GM19240 (cell line): ENCODE data around the gene CHORDC1.
"Not testable (repeated sequence)": the region's sequence is repeated elsewhere in the genome, so short reads cannot be mapped to it uniquely, and the experiment has no call there.

ENCODE experiments used
- DNase-seq: peaks from one replicate; pipeline ENCODE4 v3.0.0; 2011; ENCODE audit warnings: low spot score; ENCODE audit not compliant: insufficient read length

CHORDC1 gene

DNA sequence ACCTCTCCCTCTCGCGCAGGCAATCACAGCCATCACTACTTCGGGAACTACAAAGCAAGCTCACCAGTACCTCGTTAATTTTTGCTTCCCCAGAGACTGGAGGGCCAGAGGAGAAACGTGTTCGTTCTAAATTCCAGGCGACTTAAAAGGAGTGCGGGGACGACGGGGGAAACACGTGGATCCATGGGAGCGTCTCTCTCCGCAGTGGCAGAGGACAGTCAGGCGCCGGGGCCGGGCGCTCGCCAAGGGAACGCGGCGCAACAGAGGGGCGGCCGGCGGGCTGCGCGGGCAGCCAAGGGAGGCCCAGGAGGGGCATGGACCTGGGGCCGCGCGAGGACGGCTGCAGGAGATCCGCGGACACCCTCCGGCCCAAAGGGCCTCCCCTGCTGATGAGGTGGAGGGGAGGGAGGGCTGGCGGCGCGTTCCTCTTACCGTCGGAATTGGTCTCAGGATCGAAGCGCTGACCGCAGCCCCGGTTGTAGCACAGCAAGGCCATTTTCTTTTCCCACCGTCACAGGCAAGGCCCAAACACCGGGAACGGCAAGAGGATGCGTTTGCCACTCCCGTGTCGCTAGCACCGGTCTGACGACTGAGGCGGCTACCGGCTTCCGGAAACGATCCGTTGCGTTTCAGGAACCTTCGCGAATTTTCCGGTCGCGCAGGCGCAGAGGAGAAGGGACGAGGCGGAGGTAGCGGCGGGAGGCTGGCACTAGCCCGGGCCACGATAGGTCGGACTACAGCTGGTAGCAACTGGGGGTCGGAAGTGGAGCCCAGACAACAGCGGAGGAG, at the start of gene CHORDC1:
CHORDC1 (minus strand) TSS at position 591 of the 789 bp plus-strand sequence; CDS start at position 496, 95 bp downstream.
- peak; percentile 47 for DNase-seq

GRCh38 chr11:90257158-90257525, 34.3 kb upstream of the CHORDC1 start:
- DNase-seq, result no peak

DNA sequence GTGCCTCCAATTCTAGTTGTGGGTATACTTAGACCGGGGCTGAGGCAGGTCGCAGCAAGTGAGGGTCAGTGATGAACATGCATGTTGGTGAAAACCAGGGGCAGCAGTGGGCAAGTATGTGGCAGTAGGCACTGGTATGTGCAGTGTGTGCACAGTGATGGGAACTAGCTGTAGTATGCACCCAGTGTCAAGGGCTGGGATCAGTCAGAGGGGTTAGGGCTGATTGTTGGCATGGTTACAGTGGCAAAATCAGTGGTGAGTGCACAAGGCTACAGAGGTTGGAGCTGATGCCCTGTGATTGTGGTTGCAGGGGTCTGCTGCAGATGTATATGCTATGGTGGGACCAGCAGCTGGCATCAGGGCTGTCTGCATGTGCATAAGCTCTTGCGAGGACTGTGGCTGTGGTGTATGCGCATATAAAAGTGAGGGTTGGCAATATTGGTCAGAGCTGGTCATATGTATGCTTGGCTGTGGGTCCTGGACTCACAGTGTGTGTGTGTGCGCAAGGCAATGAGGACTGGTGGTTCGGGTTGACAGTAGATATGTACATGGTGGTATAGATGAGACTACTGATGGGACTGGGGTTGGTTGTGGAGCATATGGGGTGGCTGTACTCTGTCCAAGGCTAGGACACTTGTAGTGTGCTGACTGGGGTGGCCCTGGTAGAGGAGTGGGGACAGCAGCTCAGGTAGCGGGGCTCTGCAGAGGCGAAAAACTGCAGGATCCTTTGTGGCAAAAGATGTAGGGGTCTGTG, 33.7 kb upstream of the CHORDC1 start:
- DNase-seq, result no peak

GRCh38 chr11:90254065-90254464, 31.2 kb upstream of the CHORDC1 start:
- DNase-seq, result no peak

GRCh38 chr11:90252053-90252452, 29.2 kb upstream of the CHORDC1 start:
- no peak for DNase-seq

GRCh38 chr11:90251599-90251998, 28.8 kb upstream of the CHORDC1 start:
- DNase-seq, result no peak

- no peak for DNase-seq
Measured at GRCh38 chr11:90250970-90251369, 28.1 kb upstream of the CHORDC1 start.

GRCh38 chr11:90246468-90246867, 23.6 kb upstream of the CHORDC1 start:
- no peak for DNase-seq

DNA sequence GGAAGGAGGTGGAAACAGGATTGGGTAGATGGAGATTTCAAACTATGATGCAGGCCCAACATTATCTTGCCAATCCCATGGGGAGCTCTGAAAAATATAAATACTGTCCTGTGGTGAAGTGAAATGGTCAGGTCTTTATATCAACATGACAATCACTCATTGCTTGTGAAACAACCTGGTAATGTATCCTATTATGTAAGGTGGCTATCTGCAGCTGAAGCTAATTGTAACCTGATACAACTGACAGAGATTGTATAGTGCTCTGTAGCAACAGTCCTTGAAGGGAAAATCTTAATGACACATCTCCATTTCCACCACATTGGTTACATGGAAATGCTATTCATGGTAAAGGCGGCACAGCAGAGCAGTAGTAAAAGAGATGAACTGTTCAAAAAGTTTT, 20.7 kb upstream of the CHORDC1 start:
- no peak for DNase-seq

- no peak for DNase-seq
Measured at GRCh38 chr11:90242894-90243416, 20.1 kb upstream of the CHORDC1 start.

GRCh38 chr11:90241414-90241813, 18.6 kb upstream of the CHORDC1 start:
- no peak for DNase-seq

GRCh38 chr11:90239967-90240636, 17.3 kb upstream of the CHORDC1 start:
- DNase-seq, result not testable (repeated sequence)

DNA sequence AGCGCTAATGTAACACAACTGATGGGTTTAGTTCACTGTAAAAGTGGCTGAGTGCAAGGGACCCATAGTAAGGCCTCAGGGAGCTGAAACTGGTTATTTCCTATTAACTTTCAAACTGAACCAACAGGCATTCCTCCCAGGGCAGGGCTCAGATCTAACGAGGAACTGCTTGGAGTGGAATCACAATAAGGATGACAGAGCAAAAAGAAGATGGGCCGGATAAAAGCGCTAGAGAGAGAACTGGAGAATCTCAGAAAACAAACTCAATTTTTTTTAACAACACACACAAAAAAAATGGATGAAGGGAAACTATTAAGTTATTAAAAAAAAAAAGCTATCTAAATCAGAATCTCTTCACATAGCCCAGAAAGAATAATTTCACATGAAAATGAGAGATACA, 14.2 kb upstream of the CHORDC1 start:
- DNase-seq, result no peak

- no peak for DNase-seq
Measured at GRCh38 chr11:90235526-90235925, 12.7 kb upstream of the CHORDC1 start.

- no peak for DNase-seq
Measured at GRCh38 chr11:90234977-90235376, 12.1 kb upstream of the CHORDC1 start.

GRCh38 chr11:90229791-90230190, 6.9 kb upstream of the CHORDC1 start:
- no peak for DNase-seq

DNA sequence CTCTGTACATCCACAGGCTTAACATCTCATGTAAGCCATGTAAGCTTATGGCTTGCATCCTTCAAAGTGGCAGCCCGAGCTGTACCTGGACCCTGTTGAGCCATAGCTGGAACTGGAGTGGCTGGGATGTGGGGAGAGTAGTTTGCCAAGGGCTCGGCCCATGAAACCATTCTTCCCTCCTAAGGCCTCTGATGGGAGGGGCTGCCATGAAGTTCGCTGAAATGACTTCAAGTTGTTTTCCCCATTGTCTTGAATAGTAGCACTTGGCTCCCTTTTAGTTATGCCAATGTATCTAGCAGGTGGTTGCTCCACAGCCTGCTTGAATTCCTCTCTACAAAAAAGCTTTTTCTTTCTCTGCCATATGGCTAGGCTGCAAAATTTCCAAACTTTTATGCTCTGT, 5.2 kb upstream of the CHORDC1 start:
- DNase-seq, result no peak

DNA sequence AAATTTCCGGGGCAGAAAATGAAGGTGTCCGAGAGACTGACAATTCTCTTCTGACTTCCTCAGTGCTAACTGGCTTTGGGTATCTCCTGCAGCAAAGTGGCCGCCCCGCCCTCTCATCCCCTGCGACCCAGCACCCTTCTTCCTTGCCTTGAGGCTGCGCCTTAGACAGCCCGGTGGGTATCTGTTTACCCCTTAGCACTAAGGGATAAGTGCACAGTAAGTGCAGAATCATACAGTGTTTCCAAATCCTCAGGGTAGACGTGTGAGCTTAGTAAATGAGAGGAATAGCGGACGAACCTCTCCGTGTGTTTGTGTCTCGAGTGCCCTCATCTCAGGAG, 368 bp upstream of the CHORDC1 start:
- DNase-seq, result no peak

DNA sequence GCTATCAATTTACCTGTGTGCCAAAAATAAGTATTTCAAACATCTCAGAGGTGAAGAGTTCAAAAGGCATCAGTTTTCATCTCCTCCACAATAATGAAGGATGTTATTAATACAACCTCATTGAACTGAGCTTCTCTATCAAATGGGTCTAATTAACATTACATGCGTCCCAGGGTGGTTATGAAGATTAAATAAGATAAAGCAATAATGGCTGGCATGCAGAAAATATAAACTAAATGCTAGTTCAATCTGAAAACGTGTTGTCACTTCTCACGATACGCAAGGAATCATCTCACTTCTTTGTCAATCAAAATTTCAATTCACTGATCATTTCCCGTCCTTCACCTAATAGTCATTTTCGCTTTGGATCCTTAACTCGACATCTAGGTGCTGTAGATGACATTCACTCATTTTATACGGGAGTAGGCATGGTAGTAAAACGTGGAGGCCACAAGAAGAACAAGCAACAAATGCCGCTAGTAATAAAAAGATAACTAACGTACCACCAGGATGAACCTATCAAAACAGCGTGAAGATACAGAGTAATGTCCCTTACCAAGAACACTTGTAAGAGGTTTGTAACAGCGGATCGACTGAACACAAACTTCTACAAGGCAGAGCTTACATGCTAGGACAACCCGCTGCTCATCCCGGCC, 918 bp downstream of the CHORDC1 start:
- DNase-seq, result no peak

GRCh38 chr11:90220391-90220790, 2.5 kb downstream of the CHORDC1 start:
- no peak for DNase-seq

DNA sequence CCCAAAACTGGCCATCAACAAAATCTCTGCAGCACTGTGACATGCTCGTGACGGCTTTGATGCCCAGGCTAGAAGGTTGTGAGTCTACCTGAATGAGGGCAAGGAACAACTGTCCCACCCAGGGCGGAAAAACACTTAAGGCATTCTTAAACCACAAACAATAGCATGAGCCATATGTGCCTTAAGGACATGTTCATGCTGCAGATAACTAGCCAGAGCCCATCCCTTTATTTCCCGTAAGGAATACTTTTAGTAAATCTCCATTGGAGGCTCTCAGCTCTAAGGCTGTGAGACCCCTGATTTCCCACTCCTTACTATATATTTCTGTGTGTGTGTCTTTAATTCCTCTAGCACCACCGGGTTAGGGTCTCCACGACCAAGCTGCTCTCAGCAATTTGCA, 3.4 kb downstream of the CHORDC1 start:
- no peak for DNase-seq

DNA sequence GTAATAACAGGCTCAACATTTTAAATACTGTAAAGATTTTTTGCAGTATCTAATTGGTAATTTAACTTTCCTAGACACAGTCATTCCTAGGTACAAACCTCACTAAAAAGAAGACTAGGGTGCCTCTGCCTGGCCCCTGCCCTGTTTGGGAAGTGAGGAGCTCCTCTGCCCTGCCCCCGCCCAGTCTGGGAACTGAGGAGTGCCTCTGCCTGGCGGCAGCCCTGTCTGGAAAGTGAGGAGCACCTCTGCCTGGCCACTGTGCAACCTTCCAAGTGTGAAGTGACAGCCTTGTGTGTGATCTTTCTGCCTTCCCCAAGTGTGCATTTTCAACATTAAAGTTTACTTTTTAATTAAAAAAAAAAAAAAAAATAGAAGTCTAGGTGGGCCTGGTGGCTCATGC, 4.2 kb downstream of the CHORDC1 start:
- DNase-seq, result no peak
